Testis (tissue), 3 donors: ENCODE results near the gene RAB7B. TPM values are rescaled to one million over a fixed set of nuclear protein-coding genes. Genes with fewer than 3 reads are reported as not detected.

Experiments
- DNase-seq: peaks from one replicate; pipeline ENCODE4 v3.0.0-alpha.2; 2019
- H3K27ac ChIP-seq, 2 donors: fragments of 200-600 bp; sonication (generic); one replicate each; pipeline ENCODE4 v1.5.1; 2019
- H3K27me3 ChIP-seq: fragments of 200-600 bp; sonication (generic); one replicate; pipeline ENCODE4 v1.5.1; 2019
- H3K36me3 ChIP-seq: fragments of 200-600 bp; sonication (generic); one replicate; pipeline ENCODE4 v1.5.1; 2017; ENCODE audit warnings: low read depth; ENCODE audit errors: missing control alignments
- H3K4me1 ChIP-seq: fragments of 200-600 bp; sonication (generic); one replicate; pipeline ENCODE4 v1.5.1; 2019
- H3K4me3 ChIP-seq, 2 donors: fragments of 200-600 bp; sonication (generic); one replicate each; pipeline ENCODE4 v1.5.1; 2017 to 2019
- H3K9me3 ChIP-seq: fragments of 200-600 bp; sonication (generic); one replicate; pipeline ENCODE4 v1.5.1; 2017
- CTCF ChIP-seq, 3 experiments: fragments of 450-650 bp in 2 of 3; fragments of 200-600 bp in 1 of 3; sonication (generic) in 1 of 3; IDR thresholded peaks; one replicate each; pipeline ENCODE4 v1.5.1; 2016 to 2019; ENCODE audit warnings: antibody characterized with exemption in 3 of 3, mild to moderate bottlenecking in 2 of 3, moderate library complexity in 1 of 3
- POLR2A ChIP-seq: fragments of 450-650 bp; IDR thresholded peaks from one replicate; pipeline ENCODE4 v1.6.1; 2017; ENCODE audit warnings: antibody characterized with exemption, mild to moderate bottlenecking, moderate library complexity
- WGBS, 2 donors: methylation state at CpG; one replicate each; pipeline ENCODE4 v1.1.5; 2018; 5-methylcytosine and 5-hydroxymethylcytosine counted together
- intact Hi-C: fragments of 100-400 bp; cut with DNase I; formaldehyde crosslinking; loops from one replicate; pipeline ENCODE4 v1.15.1; 2023; ENCODE audit warnings: low total_unique reads
- polyA plus RNA-seq: library from polyadenylated mRNA; stranded (reverse); fragments of 350-450 nt; fragmentation: Illumina TruSeq; extraction: RNeasy Lipid Tissue Mini Kit (QIAGEN cat#74804); gene quantifications from one replicate; pipeline ENCODE4 v1.2.3, GENCODE V29; 2014; ENCODE audit warnings: low read depth, low replicate concordance; ENCODE audit not compliant: insufficient read depth
- total RNA-seq, 2 donors: library from RNA; depleted of rRNA; stranded (reverse); fragments of >200 nt; gene quantifications; one replicate each; pipeline ENCODE4 v1.2.3, GENCODE V29; 2016

RAB7B gene
- total and polyA plus RNA-seq, 3 donors from 2014 or later, result 1.7 to 8.4 (median 6.2) TPM

DNA sequence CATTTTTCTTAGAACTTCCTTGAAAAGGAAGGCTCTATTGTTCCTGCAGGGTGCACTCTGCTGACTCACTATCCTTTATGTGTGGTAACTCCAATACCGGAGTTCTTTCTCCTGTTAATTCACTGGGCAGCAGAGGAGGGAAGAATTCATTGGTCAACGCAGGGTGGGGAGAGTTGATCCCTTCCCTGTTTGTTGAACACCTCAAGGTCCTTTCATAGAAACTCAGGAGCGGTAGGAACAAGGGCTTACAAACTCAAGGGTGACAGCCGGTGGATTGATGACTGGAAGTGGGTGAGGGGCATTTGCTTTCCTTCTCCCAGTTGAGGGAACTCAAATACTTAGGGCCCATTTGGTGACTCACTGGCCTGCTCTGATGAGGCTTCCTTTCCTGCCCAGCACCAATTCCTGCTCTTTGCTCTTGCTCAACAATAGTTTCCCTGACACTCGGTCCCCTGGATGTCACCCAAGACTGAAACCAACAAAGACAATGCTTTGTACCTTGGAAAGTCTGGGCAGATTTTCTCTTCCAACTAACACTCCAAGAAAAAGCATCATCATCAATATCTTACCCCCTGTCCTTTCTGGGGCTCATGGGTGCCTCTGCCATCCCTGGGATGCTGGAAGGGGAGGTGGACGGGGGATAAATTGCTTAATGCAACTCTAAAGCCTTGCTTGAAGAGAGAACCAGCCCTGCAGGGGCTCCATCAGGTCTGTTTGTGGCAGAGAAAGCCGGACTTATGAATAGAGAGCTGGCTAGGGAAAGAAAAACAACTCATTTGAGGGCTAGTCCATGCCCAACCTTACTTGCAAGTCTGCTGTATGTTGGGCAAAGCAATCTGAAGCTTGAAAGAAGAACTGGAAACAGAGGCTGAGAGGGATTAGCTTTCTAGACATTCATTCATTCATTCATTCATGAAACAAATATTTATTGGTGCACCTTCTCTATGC is 69.2 kb downstream of the RAB7B start:
- 82% methylated on average over 7 of the region's 7 CpGs for WGBS, 2 donors
- intact Hi-C loops, result no loop called here
- TF ChIP-seq POLR2A (no peak), CTCF (IDR thresholded peaks at IDR 0.05) (no peak)
- H3K27me3 ChIP-seq, result no peaks in the 10 kb centered on the region
- DNase-seq, result no peak
- no peak overlapping the region for H3K4me3 ChIP-seq
- H3K4me1 ChIP-seq, result no peaks in the 10 kb centered on the region
- no peaks in the 10 kb centered on the region for H3K36me3 ChIP-seq
- no peaks in the 10 kb centered on the region for H3K9me3 ChIP-seq
- H3K27ac ChIP-seq, result no peak overlapping the region

- 66% methylated on average over 6 of the region's 6 CpGs for WGBS, 2 donors
- no peaks in the 10 kb centered on the region for H3K27me3 ChIP-seq
- no peak overlapping the region for H3K27ac ChIP-seq
- no peaks in the 10 kb centered on the region for H3K36me3 ChIP-seq
- H3K9me3 ChIP-seq, result no peaks in the 10 kb centered on the region
- no peak overlapping the region for H3K4me3 ChIP-seq
- intact Hi-C loops, result no loop called here
- no peak for DNase-seq
- no peaks in the 10 kb centered on the region for H3K4me1 ChIP-seq
- no peak for TF ChIP-seq CTCF (IDR thresholded peaks at IDR 0.05)
- TF ChIP-seq POLR2A, result no peak
These were observed 70.4 kb downstream of the RAB7B start for GRCh38 chr1:205932776-205933175.

GRCh38 chr1:205930799-205931281 is 72.4 kb downstream of the RAB7B start:
- intact Hi-C loops, result no loop called here
- H3K9me3 ChIP-seq, result no peaks in the 10 kb centered on the region
- no peak for TF ChIP-seq CTCF (IDR thresholded peaks at IDR 0.05)
- no peak for TF ChIP-seq POLR2A
- 48 to 56% methylated on average over 4 of the region's 4 CpGs for WGBS, 2 donors
- no peak overlapping the region for H3K27ac ChIP-seq
- no peaks in the 10 kb centered on the region for H3K36me3 ChIP-seq
- no peak for DNase-seq
- no peak overlapping the region for H3K4me3 ChIP-seq
- H3K4me1 ChIP-seq, result no peaks in the 10 kb centered on the region
- H3K27me3 ChIP-seq, result no peaks in the 10 kb centered on the region

- TF ChIP-seq CTCF (IDR thresholded peaks at IDR 0.05), result no peak
- no peak for TF ChIP-seq POLR2A
- no peaks in the 10 kb centered on the region for H3K4me1 ChIP-seq
- no peaks in the 10 kb centered on the region for H3K9me3 ChIP-seq
- no peak for DNase-seq
- H3K27ac ChIP-seq, result no peak overlapping the region
- WGBS, 2 donors, result 94 to 100% methylated on average over 1 of the region's 1 CpG
- intact Hi-C loops, result no loop called here
- no peaks in the 10 kb centered on the region for H3K36me3 ChIP-seq
- H3K27me3 ChIP-seq, result no peaks in the 10 kb centered on the region
- H3K4me3 ChIP-seq, result no peak overlapping the region
These were observed 73.0 kb downstream of the RAB7B start for GRCh38 chr1:205930195-205930577.
